Caco-2 (cell line): ENCODE measurements around the gene NTSR2. TPM values are rescaled to one million over a fixed set of nuclear protein-coding genes. Genes with fewer than 3 reads are reported as not detected.

Experiments used
- BruUV-seq: library from RNA; stranded (reverse); fragments of 400-500 nt; replicated peaks from 2 replicates; lab custom pipeline; 2021; lab: Mats Ljungman, UMichigan
- CTCF ChIA-PET: fragments of 300-600 bp; sonication (Branson Sonifier 250); formaldehyde crosslinking; loops from one replicate; lab custom pipeline; 2022; ENCODE audit warnings: antibody characterized with exemption; lab: Charles Lee
- POLR2A ChIA-PET: fragments of 300-600 bp; sonication (Branson Sonifier 250); formaldehyde crosslinking; loops from one replicate; lab custom pipeline; 2022; ENCODE audit warnings: antibody characterized with exemption; lab: Charles Lee
- DNase-seq, 2 experiments: peaks; one replicate each; pipeline versions ENCODE4 v3.0.0 to v3.0.0-alpha.2; 2020 to 2022
- H3K27me3 ChIP-seq: replicated peaks from 2 replicates; pipeline ENCODE4 v1.6.0; 2011; ENCODE audit warnings: low read length; ENCODE audit not compliant: control insufficient read depth, insufficient read depth
- H3K36me3 ChIP-seq: 2 replicates; pipeline ENCODE4 v1.5.1; 2011; ENCODE audit warnings: low read length; ENCODE audit not compliant: control insufficient read depth, insufficient read depth
- H3K4me1 ChIP-seq: fragments of 250-450 bp; sonication (Bioruptor Pico); 2 replicates; pipeline ENCODE4 v1.5.1; 2020; ENCODE audit warnings: mild to moderate bottlenecking
- H3K4me3 ChIP-seq: 2 replicates; pipeline ENCODE4 v1.5.1; 2011; ENCODE audit warnings: low read depth, mild to moderate bottlenecking, control low read depth, low read length
- H3K9me3 ChIP-seq: fragments of 250-450 bp; sonication (Bioruptor Pico); 2 replicates; pipeline ENCODE4 v1.5.1; 2020; ENCODE audit warnings: mild to moderate bottlenecking, moderate library complexity
- H3K27ac Mint-ChIP-seq: one replicate; pipeline ENCODE4 v1.8.0; 2022; ENCODE audit warnings: mixed read lengths; ENCODE audit not compliant: unreplicated experiment
- H3K27me3 Mint-ChIP-seq: one replicate; pipeline ENCODE4 v1.8.0; 2022; ENCODE audit warnings: mixed read lengths; ENCODE audit not compliant: insufficient read depth, unreplicated experiment
- H3K36me3 Mint-ChIP-seq: one replicate; pipeline ENCODE4 v1.8.0; 2022; ENCODE audit warnings: mild to moderate bottlenecking, mixed read lengths; ENCODE audit not compliant: insufficient read depth, unreplicated experiment
- H3K4me1 Mint-ChIP-seq: one replicate; pipeline ENCODE4 v1.8.0; 2022; ENCODE audit warnings: low read depth, mixed read lengths; ENCODE audit not compliant: unreplicated experiment
- H3K4me3 Mint-ChIP-seq: one replicate; pipeline ENCODE4 v1.8.0; 2022; ENCODE audit warnings: mild to moderate bottlenecking, moderate library complexity, mixed read lengths; ENCODE audit not compliant: unreplicated experiment
- H3K9me3 Mint-ChIP-seq: one replicate; pipeline ENCODE4 v1.8.0; 2022; ENCODE audit warnings: mixed read lengths; ENCODE audit not compliant: unreplicated experiment
- CTCF ChIP-seq, 2 experiments: fragments of 200-600 bp in 1 of 2; IDR thresholded peaks; 1 replicate in 1 of 2; 2 replicates in 1 of 2; pipeline versions ENCODE4 v1.5.1 to v1.8.0; 2011 to 2022; ENCODE audit warnings: antibody characterized with exemption in 1 of 2, control low read depth in 1 of 2, inconsistent platforms in 1 of 2, low read depth in 1 of 2, low read length in 1 of 2, mild to moderate bottlenecking in 1 of 2, moderate library complexity in 1 of 2; ENCODE audit not compliant: insufficient read depth in 1 of 2, severe bottlenecking in 1 of 2, unreplicated experiment in 1 of 2
- intact Hi-C: fragments of 100-400 bp; cut with micrococcal nuclease; formaldehyde crosslinking; loops from one replicate; pipeline ENCODE4 v1.10.0; 2022; ENCODE audit not compliant: unreplicated experiment
- total RNA-seq: library from RNA; stranded (reverse); gene quantifications from 2 replicates; pipeline ENCODE4 v1.2.3, GENCODE V29; 2022

The NTSR2 gene
- total RNA-seq, 1 experiment from 2014 or later: not detected

GRCh38 chr2:11616851-11617415, 53.1 kb downstream of the NTSR2 start:
- CTCF ChIA-PET: interaction anchor here (0.6 kb wide), 1 partner anchor 17 kb away, joined by 4 read pairs; no protein-coding TSS in a partner anchor
- Histone ChIP-seq H3K4me1 (no peaks in the 10 kb centered on the region), H3K9me3 (no peaks in the 10 kb centered on the region), H3K4me3 (no peak overlapping the region), H3K27me3 (no peaks in the 10 kb centered on the region), H3K36me3 (no peaks in the 10 kb centered on the region)
- Mint-ChIP-seq H3K27ac (no peak overlapping the region), H3K27me3 (peaks cover 3% of the 10 kb centered on the region), H3K4me3 (no peak overlapping the region), H3K36me3 (peaks cover 6% of the 10 kb centered on the region), H3K9me3 (no peaks in the 10 kb centered on the region), H3K4me1 (no peaks in the 10 kb centered on the region)
- no peak for DNase-seq
- POLR2A ChIA-PET: no interaction called here
- BruUV-seq: no TSS peak
- intact Hi-C loops: no loop called here
- TF ChIP-seq CTCF (IDR thresholded peaks at IDR 0.05; ENCODE audit: insufficient read depth in 1 of 2, low read depth in 1 of 2, low read length in 1 of 2, severe bottlenecking in 1 of 2, unreplicated experiment in 1 of 2): no peak

GRCh38 chr2:11616097-11616687, 53.8 kb downstream of the NTSR2 start:
- intact Hi-C loops: no loop called here
- no peaks in the 10 kb centered on the region for H3K4me1 ChIP-seq
- Mint-ChIP-seq H3K4me1 (no peaks in the 10 kb centered on the region), H3K27me3 (peaks cover 3% of the 10 kb centered on the region), H3K4me3 (no peak overlapping the region), H3K9me3 (no peaks in the 10 kb centered on the region), H3K36me3 (peaks cover 11% of the 10 kb centered on the region), H3K27ac (no peak overlapping the region)
- ChIA-PET POLR2A (no interaction called here), CTCF (interaction anchor here (0.6 kb wide), 1 partner anchor 17 kb away, joined by 4 read pairs; no protein-coding TSS in a partner anchor)
- BruUV-seq: no TSS peak
- no peaks in the 10 kb centered on the region for H3K36me3 ChIP-seq
- no peak for TF ChIP-seq CTCF (IDR thresholded peaks at IDR 0.05; ENCODE audit: insufficient read depth in 1 of 2, low read depth in 1 of 2, low read length in 1 of 2, severe bottlenecking in 1 of 2, unreplicated experiment in 1 of 2)
- no peak overlapping the region for H3K4me3 ChIP-seq
- no peaks in the 10 kb centered on the region for H3K27me3 ChIP-seq
- H3K9me3 ChIP-seq: no peaks in the 10 kb centered on the region
- no peak for DNase-seq

- BruUV-seq: no TSS peak
- Histone ChIP-seq H3K9me3 (no peaks in the 10 kb centered on the region), H3K27me3 (no peaks in the 10 kb centered on the region), H3K4me3 (no peak overlapping the region), H3K36me3 (no peaks in the 10 kb centered on the region), H3K4me1 (no peaks in the 10 kb centered on the region)
- intact Hi-C loops: no loop called here
- H3K4me1 Mint-ChIP-seq: no peaks in the 10 kb centered on the region
- H3K9me3 Mint-ChIP-seq: no peaks in the 10 kb centered on the region
- peaks cover 3% of the 10 kb centered on the region for H3K27me3 Mint-ChIP-seq
- no peak for DNase-seq
- peaks cover 11% of the 10 kb centered on the region for H3K36me3 Mint-ChIP-seq
- no peak overlapping the region for H3K27ac Mint-ChIP-seq
- no peak for TF ChIP-seq CTCF (IDR thresholded peaks at IDR 0.05; ENCODE audit: insufficient read depth in 1 of 2, low read depth in 1 of 2, low read length in 1 of 2, severe bottlenecking in 1 of 2, unreplicated experiment in 1 of 2)
- ChIA-PET POLR2A (no interaction called here), CTCF (interaction anchor here (0.7 kb wide), 1 partner anchor 62 kb away, joined by 3 read pairs; no protein-coding TSS in a partner anchor)
- H3K4me3 Mint-ChIP-seq: no peak overlapping the region
Observed at GRCh38 chr2:11615209-11615608, 54.8 kb downstream of the NTSR2 start.
